Activated T-cell treated with anti-CD3 and anti-CD28 coated beads, Interleukin-2, amount 50 U/mL, for 72 hours (primary cell): ENCODE results near the gene RUNX1. TPM values are rescaled to one million over a fixed set of nuclear protein-coding genes. Genes with fewer than 3 reads are reported as not detected.
A peak's percentile ranks its signal among the peaks of the same experiment; 100 is the strongest.

Source experiments
- ATAC-seq, 2 donors: fragments of 150-1000 bp; cut with Tn5 transposase; replicated peaks in 1 of 2; 2 replicates each; pipeline ENCODE4 v1.10.0; 2021; ENCODE audit warnings: moderate library complexity in 2 of 2, mild to moderate bottlenecking in 1 of 2
- DNase-seq, 2 donors: peaks; one replicate each; pipeline ENCODE4 v3.0.0; 2021 to 2022; ENCODE audit warnings: mixed read lengths in 1 of 2
- H3K27ac Mint-ChIP-seq: one replicate; pipeline ENCODE4 v1.8.0; 2022; ENCODE audit warnings: mild to moderate bottlenecking, moderate library complexity, mixed read lengths
- H3K27me3 Mint-ChIP-seq: one replicate; pipeline ENCODE4 v1.8.0; 2022; ENCODE audit warnings: low read depth, mixed read lengths
- H3K36me3 Mint-ChIP-seq, 2 donors: one replicate each; pipeline ENCODE4 v1.8.0; 2022; ENCODE audit warnings: mixed read lengths in 2 of 2, mild to moderate bottlenecking in 1 of 2; ENCODE audit not compliant: insufficient read depth in 2 of 2
- H3K4me1 Mint-ChIP-seq: one replicate; pipeline ENCODE4 v1.8.0; 2022; ENCODE audit warnings: low read depth, mixed read lengths
- H3K4me3 Mint-ChIP-seq, 2 donors: one replicate each; pipeline ENCODE4 v1.8.0; 2022; ENCODE audit warnings: mild to moderate bottlenecking in 2 of 2, mixed read lengths in 2 of 2, moderate library complexity in 2 of 2
- H3K9me3 Mint-ChIP-seq, 2 donors: one replicate each; pipeline ENCODE4 v1.8.0; 2022; ENCODE audit warnings: mixed read lengths in 2 of 2
- total RNA-seq, 2 donors: library from RNA; stranded (reverse); gene quantifications; one replicate each; pipeline ENCODE4 v1.2.3, GENCODE V29; 2022

Gene RUNX1
- total RNA-seq, 2 donors from 2014 or later, result 36.6 to 56.2 TPM

- Mint-ChIP-seq H3K4me1 (peaks cover 64% of the 10 kb centered on the region), H3K4me3 (peak overlapping the region in 1 of 2 donors; percentile 31), H3K27me3 (no peaks in the 10 kb centered on the region), H3K36me3 (no peaks in the 10 kb centered on the region), H3K27ac (no peak overlapping the region), H3K9me3 (no peaks in the 10 kb centered on the region)
- ATAC-seq (no peak), DNase-seq (no peak)
Observed at GRCh38 chr21:35053356-35054096, 4.4 kb upstream of the RUNX1 start.

GRCh38 chr21:35052801-35053200 lies 3.7 kb upstream of the RUNX1 start:
- H3K4me3 Mint-ChIP-seq, result peak overlapping the region in 1 of 2 donors; percentile 31
- no peaks in the 10 kb centered on the region for H3K36me3 Mint-ChIP-seq
- H3K4me1 Mint-ChIP-seq, result peaks cover 64% of the 10 kb centered on the region
- H3K27ac Mint-ChIP-seq, result no peak overlapping the region
- H3K27me3 Mint-ChIP-seq, result no peaks in the 10 kb centered on the region
- ATAC-seq (no peak), DNase-seq (no peak)
- H3K9me3 Mint-ChIP-seq, result no peaks in the 10 kb centered on the region

GRCh38 chr21:35051287-35051818 lies 2.3 kb upstream of the RUNX1 start:
- peak overlapping the region; percentile 89 to 93 for H3K4me3 Mint-ChIP-seq
- H3K27me3 Mint-ChIP-seq, result no peaks in the 10 kb centered on the region
- ATAC-seq, result peak; percentile 38 to 54
- H3K36me3 Mint-ChIP-seq, result peaks cover 0 to 2% of the 10 kb centered on the region in 2 donors
- peak; percentile 87 for DNase-seq
- peaks cover 69% of the 10 kb centered on the region for H3K4me1 Mint-ChIP-seq
- H3K9me3 Mint-ChIP-seq, result no peaks in the 10 kb centered on the region
- peak overlapping the region; percentile 41 for H3K27ac Mint-ChIP-seq

GRCh38 chr21:35050348-35051286 lies 1.5 kb upstream of the RUNX1 start:
- Mint-ChIP-seq H3K4me1 (peaks cover 74% of the 10 kb centered on the region), H3K27ac (peak overlapping the region; percentile 41), H3K9me3 (no peaks in the 10 kb centered on the region), H3K36me3 (peaks cover 0 to 2% of the 10 kb centered on the region in 2 donors), H3K4me3 (peak overlapping the region; percentile 89 to 93), H3K27me3 (no peaks in the 10 kb centered on the region)
- DNase-seq (peak; percentile 27 to 31), ATAC-seq (peak; percentile 5 to 8)

- peaks cover 2% of the 10 kb centered on the region in 2 donors for H3K36me3 Mint-ChIP-seq
- no peaks in the 10 kb centered on the region for H3K9me3 Mint-ChIP-seq
- DNase-seq, result peak in 1 of 2 donors; percentile 44
- peak overlapping the region; percentile 89 to 93 for H3K4me3 Mint-ChIP-seq
- peak overlapping the region; percentile 97 for H3K27ac Mint-ChIP-seq
- ATAC-seq, result peak; percentile 2 to 3
- no peaks in the 10 kb centered on the region for H3K27me3 Mint-ChIP-seq
- H3K4me1 Mint-ChIP-seq, result peaks cover 95% of the 10 kb centered on the region
Observed at GRCh38 chr21:35048183-35048601, 910 bp downstream of the RUNX1 start.

GRCh38 chr21:35046880-35047229 lies 2.2 kb downstream of the RUNX1 start:
- Mint-ChIP-seq H3K27me3 (no peaks in the 10 kb centered on the region), H3K27ac (peak overlapping the region; percentile 97), H3K4me3 (peak overlapping the region; percentile 89 to 93), H3K9me3 (no peaks in the 10 kb centered on the region), H3K36me3 (peaks cover 2% of the 10 kb centered on the region in 2 donors), H3K4me1 (peaks cover 95% of the 10 kb centered on the region)
- DNase-seq, result no peak
- no peak for ATAC-seq

- ATAC-seq, result no peak
- H3K36me3 Mint-ChIP-seq, result peaks cover 2% of the 10 kb centered on the region in 2 donors
- peak in 1 of 2 donors; percentile 43 for DNase-seq
Observed at GRCh38 chr21:35046263-35046624, 2.9 kb downstream of the RUNX1 start.

GRCh38 chr21:35045542-35046262 lies 3.4 kb downstream of the RUNX1 start:
- peak; percentile 62 to 67 for DNase-seq
- Mint-ChIP-seq H3K4me3 (peak overlapping the region; percentile 89 to 93), H3K4me1 (peaks cover 95% of the 10 kb centered on the region), H3K9me3 (no peaks in the 10 kb centered on the region), H3K27ac (peak overlapping the region; percentile 97), H3K27me3 (no peaks in the 10 kb centered on the region), H3K36me3 (peaks cover 2% of the 10 kb centered on the region in 2 donors)
- peak; percentile 1 to 23 for ATAC-seq

More at GRCh38 chr21:35046263-35046624, 2.9 kb downstream of the RUNX1 start:
- Mint-ChIP-seq H3K4me1 (peaks cover 95% of the 10 kb centered on the region), H3K27me3 (no peaks in the 10 kb centered on the region), H3K9me3 (no peaks in the 10 kb centered on the region), H3K4me3 (peak overlapping the region; percentile 89 to 93), H3K27ac (peak overlapping the region; percentile 97)

- Mint-ChIP-seq H3K4me1 (peaks cover 95% of the 10 kb centered on the region), H3K36me3 (peaks cover 2% of the 10 kb centered on the region in 2 donors), H3K9me3 (no peaks in the 10 kb centered on the region), H3K27ac (peak overlapping the region; percentile 97), H3K27me3 (no peaks in the 10 kb centered on the region), H3K4me3 (peak overlapping the region; percentile 89 to 93)
- ATAC-seq (peak in 1 of 2 donors; percentile 1), DNase-seq (peak in 1 of 2 donors; percentile 28)
Observed at GRCh38 chr21:35044770-35045541, 4.1 kb downstream of the RUNX1 start.

- ATAC-seq (no peak), DNase-seq (no peak)
- H3K36me3 Mint-ChIP-seq, result peaks cover 2% of the 10 kb centered on the region in 2 donors
- H3K27ac Mint-ChIP-seq, result peak overlapping the region; percentile 97
- no peaks in the 10 kb centered on the region for H3K27me3 Mint-ChIP-seq
- peaks cover 93% of the 10 kb centered on the region for H3K4me1 Mint-ChIP-seq
- H3K4me3 Mint-ChIP-seq, result peak overlapping the region; percentile 89 to 93
- H3K9me3 Mint-ChIP-seq, result no peaks in the 10 kb centered on the region
Observed at GRCh38 chr21:35044128-35044527, 5.0 kb downstream of the RUNX1 start.

GRCh38 chr21:35043549-35043948 lies 5.6 kb downstream of the RUNX1 start:
- Mint-ChIP-seq H3K36me3 (peaks cover 2% of the 10 kb centered on the region in 2 donors), H3K27ac (peak overlapping the region; percentile 97), H3K4me1 (peaks cover 95% of the 10 kb centered on the region), H3K4me3 (peak overlapping the region; percentile 89 to 93), H3K27me3 (no peaks in the 10 kb centered on the region), H3K9me3 (no peaks in the 10 kb centered on the region)
- DNase-seq (no peak), ATAC-seq (no peak)

- Mint-ChIP-seq H3K4me3 (peak overlapping the region; percentile 89 to 93), H3K27me3 (no peaks in the 10 kb centered on the region), H3K9me3 (no peaks in the 10 kb centered on the region), H3K27ac (peak overlapping the region; percentile 97), H3K4me1 (peaks cover 95% of the 10 kb centered on the region), H3K36me3 (peaks cover 2% of the 10 kb centered on the region in 2 donors)
- no peak for ATAC-seq
- DNase-seq, result no peak
Observed at GRCh38 chr21:35042836-35043235, 6.3 kb downstream of the RUNX1 start.
